K562 (cell line): ENCODE data around the gene FAM174C. TPM values are rescaled to one million over a fixed set of nuclear protein-coding genes. Genes with fewer than 3 reads are reported as not detected.

Experiments used
- DDX20 ChIP-seq: fragments of 450-650 bp; IDR thresholded peaks from 2 replicates; pipeline ENCODE4 v1.6.1; 2016; ENCODE audit warnings: missing genetic modification characterization, low read depth, mild to moderate bottlenecking, missing compliant biosample characterization, moderate library complexity
- KDM2B ChIP-seq: fragments of 250-450 bp; sonication (Bioruptor Pico); IDR thresholded peaks from 2 replicates; pipeline ENCODE4 v1.8.0; 2021; ENCODE audit warnings: mild to moderate bottlenecking, moderate library complexity
- NCOR1 ChIP-seq: fragments of 450-650 bp; IDR thresholded peaks from 2 replicates; pipeline ENCODE4 v1.6.1; 2016; ENCODE audit warnings: mild to moderate bottlenecking, moderate library complexity
- YY1 ChIP-seq, 3 experiments: IDR thresholded peaks; 2 replicates each; pipeline ENCODE4 v1.6.1; 2011; ENCODE audit warnings: low read length in 2 of 3, mild to moderate bottlenecking in 2 of 3, moderate library complexity in 2 of 3, borderline replicate concordance in 1 of 3, control low read depth in 1 of 3, low read depth in 1 of 3; ENCODE audit not compliant: insufficient read depth in 3 of 3, insufficient replicate concordance in 2 of 3, control insufficient read depth in 1 of 3, insufficient read length in 1 of 3; ENCODE audit errors: extremely low read depth in 1 of 3
- ZNF140 ChIP-seq: fragments of 250-450 bp; sonication (Bioruptor Pico); IDR thresholded peaks from 2 replicates; pipeline ENCODE4 v1.8.0; 2021; ENCODE audit warnings: moderate library complexity, mild to moderate bottlenecking, inconsistent platforms
- polyA plus RNA-seq, 8 experiments: library from polyadenylated mRNA; depleted of rRNA in 4 of 8; stranded (reverse) in 5 of 8; unstranded in 3 of 8; fragments of >200 nt; fragmentation: Nextera tagmentation in 2 of 8; fragmentation: Illumina TruSeq in 1 of 8; extraction: Ambion mirVana in 2 of 8; extraction: Trizol in 1 of 8; gene quantifications; 2 replicates each; pipeline versions ENCODE4 v1.2.1 to v1.2.3, GENCODE V29; 2011 to 2014; ENCODE audit warnings: inconsistent platforms in 1 of 8, missing spikeins in 1 of 8
- total RNA-seq, 7 experiments: library from RNA; depleted of rRNA in 6 of 7; stranded (reverse); fragments of >200 nt in 6 of 7; fragmentation: Illumina TruSeq in 2 of 7; extraction: Trizol in 2 of 7; gene quantifications; 2 replicates each; pipeline versions ENCODE4 v1.2.1 to v1.2.3, GENCODE V29; 2011 to 2021; ENCODE audit warnings: low replicate concordance in 1 of 7
- TF ChIP-seq, protein P1 (sequence below), 2 experiments: fragments of 450-650 bp; IDR thresholded peaks; 2 replicates each; pipeline ENCODE4 v1.6.1; 2016; ENCODE audit warnings: mild to moderate bottlenecking in 2 of 2, borderline replicate concordance in 1 of 2, low read depth in 1 of 2, moderate library complexity in 1 of 2
- TF ChIP-seq, protein P2 (sequence below): fragments of 450-650 bp; conservative IDR thresholded peaks from 2 replicates; pipeline ENCODE4 v1.6.1; 2016; ENCODE audit warnings: missing genetic modification characterization, low read depth, mild to moderate bottlenecking, missing compliant biosample characterization, moderate library complexity
- TF ChIP-seq, protein P3 (sequence below): fragments of 200-400 bp; formaldehyde crosslinking; IDR thresholded peaks from 2 replicates; pipeline ENCODE4 v1.6.1; 2017; ENCODE audit warnings: mild to moderate bottlenecking, low read depth, low read length, moderate library complexity
- TF ChIP-seq, protein P4 (sequence below), 2 experiments: fragments of 450-650 bp in 1 of 2; IDR thresholded peaks; 2 replicates each; pipeline ENCODE4 v1.6.1; 2011 to 2017; ENCODE audit warnings: low read depth in 2 of 2, antibody characterized with exemption in 1 of 2, borderline replicate concordance in 1 of 2, low read length in 1 of 2, mild to moderate bottlenecking in 1 of 2, mixed read lengths in 1 of 2; ENCODE audit not compliant: control insufficient read depth in 1 of 2

The FAM174C gene
- total and polyA plus RNA-seq, 9 of the 15 experiments (the other 6 are each of a cell fraction or from before 2014, with no cell fraction given), result 0.66 to 89.6 (median 20.3) TPM

DNA sequence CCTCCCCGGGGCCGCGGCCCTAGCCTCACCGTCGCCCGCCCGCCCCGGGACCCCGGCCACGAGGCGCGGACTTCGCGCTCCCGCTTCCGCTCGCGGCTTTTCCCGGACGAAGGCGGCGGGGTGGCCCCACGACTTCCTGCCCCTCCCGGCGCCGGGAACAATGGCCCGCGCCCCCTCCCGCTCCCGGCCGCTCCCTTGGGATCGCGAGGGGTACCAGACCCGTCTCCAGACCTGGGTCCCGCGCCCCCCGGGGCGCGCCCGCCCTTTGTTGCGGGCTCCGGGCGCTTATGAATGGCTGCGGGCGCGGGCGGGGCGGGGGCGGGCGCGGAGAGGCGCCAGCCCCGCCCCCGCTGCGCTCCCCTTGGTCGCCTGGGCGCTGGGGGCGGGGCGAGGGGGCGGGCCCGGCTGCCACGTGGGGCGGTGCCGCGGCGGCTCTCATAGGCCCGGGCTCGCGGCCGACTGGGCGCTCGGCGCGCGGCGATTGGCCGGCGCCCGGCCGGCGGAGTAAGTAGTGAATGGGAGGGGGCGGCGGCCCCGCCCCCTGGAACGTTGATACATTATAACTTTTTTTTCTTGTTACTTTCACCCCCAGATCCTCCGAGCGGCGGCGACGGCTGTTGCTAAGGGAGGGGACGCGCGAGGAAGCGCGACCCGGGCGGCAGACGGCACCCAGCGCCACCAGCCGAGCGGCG lies 25.9 kb upstream of the FAM174C start (continued):
- TF ChIP-seq, protein P1, sequence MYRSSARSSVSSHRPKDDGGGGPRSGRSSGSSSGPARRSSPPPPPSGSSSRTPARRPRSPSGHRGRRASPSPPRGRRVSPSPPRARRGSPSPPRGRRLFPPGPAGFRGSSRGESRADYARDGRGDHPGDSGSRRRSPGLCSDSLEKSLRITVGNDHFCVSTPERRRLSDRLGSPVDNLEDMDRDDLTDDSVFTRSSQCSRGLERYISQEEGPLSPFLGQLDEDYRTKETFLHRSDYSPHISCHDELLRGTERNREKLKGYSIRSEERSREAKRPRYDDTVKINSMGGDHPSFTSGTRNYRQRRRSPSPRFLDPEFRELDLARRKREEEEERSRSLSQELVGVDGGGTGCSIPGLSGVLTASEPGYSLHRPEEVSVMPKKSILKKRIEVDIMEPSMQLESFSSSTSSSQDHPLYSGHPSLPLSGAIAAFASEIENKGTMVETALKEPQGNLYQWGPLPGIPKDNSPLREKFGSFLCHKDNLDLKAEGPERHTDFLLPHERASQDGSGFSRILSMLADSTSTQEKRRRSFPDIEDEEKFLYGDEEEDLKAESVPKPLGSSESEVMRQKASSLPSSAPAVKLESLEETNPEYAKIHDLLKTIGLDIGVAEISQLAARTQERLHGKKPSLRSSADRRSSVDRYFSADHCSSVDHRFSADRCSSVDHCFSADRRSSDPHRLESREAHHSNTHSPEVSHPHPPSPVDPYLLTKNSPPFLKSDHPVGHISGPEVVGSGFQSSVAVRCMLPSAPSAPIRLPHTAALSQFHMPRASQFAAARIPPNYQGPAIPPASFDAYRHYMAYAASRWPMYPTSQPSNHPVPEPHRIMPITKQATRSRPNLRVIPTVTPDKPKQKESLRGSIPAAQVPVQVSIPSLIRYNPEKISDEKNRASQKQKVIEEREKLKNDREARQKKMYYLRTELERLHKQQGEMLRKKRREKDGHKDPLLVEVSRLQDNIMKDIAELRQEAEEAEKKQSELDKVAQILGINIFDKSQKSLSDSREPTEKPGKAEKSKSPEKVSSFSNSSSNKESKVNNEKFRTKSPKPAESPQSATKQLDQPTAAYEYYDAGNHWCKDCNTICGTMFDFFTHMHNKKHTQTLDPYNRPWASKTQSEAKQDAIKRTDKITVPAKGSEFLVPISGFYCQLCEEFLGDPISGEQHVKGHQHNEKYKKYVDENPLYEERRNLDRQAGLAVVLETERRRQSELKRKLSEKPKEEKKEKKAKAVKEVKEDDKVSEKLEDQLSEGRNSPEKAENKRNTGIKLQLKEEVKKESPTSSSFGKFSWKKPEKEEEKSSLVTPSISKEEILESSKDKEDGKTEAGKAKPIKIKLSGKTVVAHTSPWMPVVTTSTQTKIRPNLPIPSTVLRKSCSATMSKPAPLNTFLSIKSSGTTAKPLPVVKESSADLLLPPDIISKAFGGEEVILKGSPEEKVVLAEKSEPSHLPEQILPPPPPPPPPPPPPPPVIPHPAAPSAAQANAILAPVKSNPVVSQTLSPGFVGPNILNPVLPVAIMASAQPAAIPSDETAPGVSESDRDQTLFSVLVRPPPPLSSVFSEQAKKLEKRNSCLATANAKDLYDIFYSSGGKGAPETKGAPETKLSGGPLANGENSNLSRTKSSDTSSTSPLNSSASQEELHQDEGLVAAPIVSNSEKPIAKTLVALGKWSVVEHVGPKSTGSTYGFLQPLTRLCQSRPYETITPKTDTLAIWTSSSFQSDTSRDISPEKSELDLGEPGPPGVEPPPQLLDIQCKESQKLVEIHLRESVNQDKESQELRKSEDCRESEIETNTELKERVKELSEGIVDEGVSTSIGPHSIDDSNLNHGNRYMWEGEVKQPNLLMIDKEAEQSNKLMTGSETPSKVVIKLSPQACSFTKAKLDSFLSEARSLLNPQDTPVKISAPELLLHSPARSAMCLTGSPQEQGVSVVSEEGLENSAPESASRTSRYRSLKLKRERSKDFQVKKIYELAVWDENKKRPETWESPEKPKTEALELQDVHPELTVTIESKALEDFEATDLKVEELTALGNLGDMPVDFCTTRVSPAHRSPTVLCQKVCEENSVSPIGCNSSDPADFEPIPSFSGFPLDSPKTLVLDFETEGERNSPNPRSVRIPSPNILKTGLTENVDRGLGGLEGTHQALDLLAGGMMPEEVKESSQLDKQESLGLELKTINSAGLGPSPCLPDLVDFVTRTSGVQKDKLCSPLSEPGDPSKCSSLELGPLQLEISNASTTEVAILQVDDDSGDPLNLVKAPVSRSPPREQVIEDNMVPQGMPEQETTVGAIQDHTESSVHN (IDR thresholded peaks at IDR 0.05; ENCODE audit: borderline replicate concordance in 1 of 2, low read depth in 1 of 2), result no peak
- TF ChIP-seq, protein P2, sequence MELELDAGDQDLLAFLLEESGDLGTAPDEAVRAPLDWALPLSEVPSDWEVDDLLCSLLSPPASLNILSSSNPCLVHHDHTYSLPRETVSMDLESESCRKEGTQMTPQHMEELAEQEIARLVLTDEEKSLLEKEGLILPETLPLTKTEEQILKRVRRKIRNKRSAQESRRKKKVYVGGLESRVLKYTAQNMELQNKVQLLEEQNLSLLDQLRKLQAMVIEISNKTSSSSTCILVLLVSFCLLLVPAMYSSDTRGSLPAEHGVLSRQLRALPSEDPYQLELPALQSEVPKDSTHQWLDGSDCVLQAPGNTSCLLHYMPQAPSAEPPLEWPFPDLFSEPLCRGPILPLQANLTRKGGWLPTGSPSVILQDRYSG (tag), result no peak
- TF ChIP-seq, protein P3, sequence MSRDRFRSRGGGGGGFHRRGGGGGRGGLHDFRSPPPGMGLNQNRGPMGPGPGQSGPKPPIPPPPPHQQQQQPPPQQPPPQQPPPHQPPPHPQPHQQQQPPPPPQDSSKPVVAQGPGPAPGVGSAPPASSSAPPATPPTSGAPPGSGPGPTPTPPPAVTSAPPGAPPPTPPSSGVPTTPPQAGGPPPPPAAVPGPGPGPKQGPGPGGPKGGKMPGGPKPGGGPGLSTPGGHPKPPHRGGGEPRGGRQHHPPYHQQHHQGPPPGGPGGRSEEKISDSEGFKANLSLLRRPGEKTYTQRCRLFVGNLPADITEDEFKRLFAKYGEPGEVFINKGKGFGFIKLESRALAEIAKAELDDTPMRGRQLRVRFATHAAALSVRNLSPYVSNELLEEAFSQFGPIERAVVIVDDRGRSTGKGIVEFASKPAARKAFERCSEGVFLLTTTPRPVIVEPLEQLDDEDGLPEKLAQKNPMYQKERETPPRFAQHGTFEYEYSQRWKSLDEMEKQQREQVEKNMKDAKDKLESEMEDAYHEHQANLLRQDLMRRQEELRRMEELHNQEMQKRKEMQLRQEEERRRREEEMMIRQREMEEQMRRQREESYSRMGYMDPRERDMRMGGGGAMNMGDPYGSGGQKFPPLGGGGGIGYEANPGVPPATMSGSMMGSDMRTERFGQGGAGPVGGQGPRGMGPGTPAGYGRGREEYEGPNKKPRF, result no peak
- TF ChIP-seq DDX20 (no peak), KDM2B (peak; percentile 74; the same call in 1 of the 2 replicates), ZNF140 (CRISPR knock-in tag) (no peak), NCOR1 (0 out of 2 replicates have a peak, but pooled peaks have one; percentile 2), YY1 (IDR thresholded peaks at IDR 0.05; ENCODE audit: borderline replicate concordance in 1 of 3, control insufficient read depth in 1 of 3, extremely low read depth in 1 of 3, insufficient read depth in 3 of 3, insufficient read length in 1 of 3, insufficient replicate concordance in 2 of 3, low read depth in 1 of 3, low read length in 2 of 3) (peak in 2 of 3 experiments; percentile 71 to 82)
- TF ChIP-seq, protein P4, sequence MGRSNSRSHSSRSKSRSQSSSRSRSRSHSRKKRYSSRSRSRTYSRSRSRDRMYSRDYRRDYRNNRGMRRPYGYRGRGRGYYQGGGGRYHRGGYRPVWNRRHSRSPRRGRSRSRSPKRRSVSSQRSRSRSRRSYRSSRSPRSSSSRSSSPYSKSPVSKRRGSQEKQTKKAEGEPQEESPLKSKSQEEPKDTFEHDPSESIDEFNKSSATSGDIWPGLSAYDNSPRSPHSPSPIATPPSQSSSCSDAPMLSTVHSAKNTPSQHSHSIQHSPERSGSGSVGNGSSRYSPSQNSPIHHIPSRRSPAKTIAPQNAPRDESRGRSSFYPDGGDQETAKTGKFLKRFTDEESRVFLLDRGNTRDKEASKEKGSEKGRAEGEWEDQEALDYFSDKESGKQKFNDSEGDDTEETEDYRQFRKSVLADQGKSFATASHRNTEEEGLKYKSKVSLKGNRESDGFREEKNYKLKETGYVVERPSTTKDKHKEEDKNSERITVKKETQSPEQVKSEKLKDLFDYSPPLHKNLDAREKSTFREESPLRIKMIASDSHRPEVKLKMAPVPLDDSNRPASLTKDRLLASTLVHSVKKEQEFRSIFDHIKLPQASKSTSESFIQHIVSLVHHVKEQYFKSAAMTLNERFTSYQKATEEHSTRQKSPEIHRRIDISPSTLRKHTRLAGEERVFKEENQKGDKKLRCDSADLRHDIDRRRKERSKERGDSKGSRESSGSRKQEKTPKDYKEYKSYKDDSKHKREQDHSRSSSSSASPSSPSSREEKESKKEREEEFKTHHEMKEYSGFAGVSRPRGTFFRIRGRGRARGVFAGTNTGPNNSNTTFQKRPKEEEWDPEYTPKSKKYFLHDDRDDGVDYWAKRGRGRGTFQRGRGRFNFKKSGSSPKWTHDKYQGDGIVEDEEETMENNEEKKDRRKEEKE (IDR thresholded peaks at IDR 0.05; ENCODE audit: borderline replicate concordance in 1 of 2, control insufficient read depth in 1 of 2, low read depth in 2 of 2, low read length in 1 of 2), result 0 out of 4 replicates have a peak, but pooled peaks of 1 of the 2 experiments have one; percentile 1
